Glutamatergic neuron (in vitro differentiated cells): ENCODE results near the gene TRA2A. TPM values are rescaled to one million over a fixed set of nuclear protein-coding genes. Genes with fewer than 3 reads are reported as not detected.

Source experiments
- DNase-seq: peaks from one replicate; pipeline ENCODE4 v3.0.0; 2022
- H3K27ac Mint-ChIP-seq: one replicate; pipeline ENCODE4 v1.8.0; 2020; ENCODE audit warnings: mild to moderate bottlenecking, mixed read lengths, inconsistent platforms; ENCODE audit not compliant: unreplicated experiment
- H3K27me3 Mint-ChIP-seq: one replicate; pipeline ENCODE4 v1.8.0; 2020; ENCODE audit warnings: mild to moderate bottlenecking, moderate library complexity, mixed read lengths, inconsistent platforms; ENCODE audit not compliant: unreplicated experiment
- H3K36me3 Mint-ChIP-seq: one replicate; pipeline ENCODE4 v1.8.0; 2020; ENCODE audit warnings: mild to moderate bottlenecking, mixed read lengths, inconsistent platforms; ENCODE audit not compliant: unreplicated experiment
- H3K4me1 Mint-ChIP-seq: one replicate; pipeline ENCODE4 v1.8.0; 2020; ENCODE audit warnings: mild to moderate bottlenecking, low read depth, mixed read lengths, inconsistent platforms; ENCODE audit not compliant: unreplicated experiment
- H3K4me3 Mint-ChIP-seq: one replicate; pipeline ENCODE4 v1.8.0; 2020; ENCODE audit warnings: mild to moderate bottlenecking, mixed read lengths, inconsistent platforms; ENCODE audit not compliant: unreplicated experiment
- H3K9me3 Mint-ChIP-seq: one replicate; pipeline ENCODE4 v1.8.0; 2020; ENCODE audit warnings: mild to moderate bottlenecking, moderate library complexity, mixed read lengths, inconsistent platforms; ENCODE audit not compliant: unreplicated experiment
- CTCF ChIP-seq: fragments of 200-600 bp; sonication (generic); IDR thresholded peaks from one replicate; pipeline ENCODE4 v1.5.0; 2021; ENCODE audit not compliant: partially characterized antibody, unreplicated experiment
- long read RNA-seq: library from polyadenylated mRNA; unstranded; transcript quantifications from one replicate; pipeline ENCODE4 v2.0.0, GENCODE V29; 2020; ENCODE audit not compliant: unreplicated experiment
- total RNA-seq: library from RNA; stranded (reverse); fragmentation: NEBNext Ultra II Directional; extraction: Animal tissue kit (Norgen Biotek cat#: 25700); gene quantifications from one replicate; pipeline ENCODE4 v1.2.1, GENCODE V29; 2021; ENCODE audit not compliant: unreplicated experiment

TRA2A gene
- total RNA-seq, result 108 TPM
- long read RNA-seq, transcript TRA2A-201 (8 exons, 1,845 nt), result major isoform, 15 of 38 reads
- long read RNA-seq, partial matches to known transcripts, result 13 of 38 reads
- long read RNA-seq, other reads (novel, unspliced or antisense), result 7 of 38 reads

GRCh38 chr7:23531794-23532489 lies at the start of gene TRA2A:
TRA2A (minus strand) TSS chr7:23531981; CDS start chr7:23531824, 157 bp downstream.
- Mint-ChIP-seq H3K27me3 (peaks cover 10% of the 10 kb centered on the region), H3K36me3 (no peaks in the 10 kb centered on the region), H3K4me1 (peaks cover 17% of the 10 kb centered on the region), H3K27ac (peak within 1 kb of the TSS; percentile 100), H3K9me3 (peaks cover 9% of the 10 kb centered on the region), H3K4me3 (peak within 1 kb of the TSS; percentile 99)
- TF ChIP-seq CTCF, result no peak
- peak; percentile 99 for DNase-seq

GRCh38 chr7:23570592-23571200 lies 38.9 kb upstream of the TRA2A start:
- DNase-seq, result peak; percentile 75
- H3K4me3 Mint-ChIP-seq, result no peak overlapping the region
- H3K36me3 Mint-ChIP-seq, result no peaks in the 10 kb centered on the region
- H3K27ac Mint-ChIP-seq, result no peak overlapping the region
- H3K9me3 Mint-ChIP-seq, result no peaks in the 10 kb centered on the region
- no peaks in the 10 kb centered on the region for H3K27me3 Mint-ChIP-seq
- peak; percentile 63 for TF ChIP-seq CTCF
- no peaks in the 10 kb centered on the region for H3K4me1 Mint-ChIP-seq

- TF ChIP-seq CTCF, result no peak
- H3K36me3 Mint-ChIP-seq, result no peaks in the 10 kb centered on the region
- DNase-seq, result no peak
- H3K27ac Mint-ChIP-seq, result no peak overlapping the region
- peaks cover 3% of the 10 kb centered on the region for H3K27me3 Mint-ChIP-seq
- no peaks in the 10 kb centered on the region for H3K4me1 Mint-ChIP-seq
- no peak overlapping the region for H3K4me3 Mint-ChIP-seq
- H3K9me3 Mint-ChIP-seq, result no peaks in the 10 kb centered on the region
Measured at GRCh38 chr7:23558303-23558702, 26.5 kb upstream of the TRA2A start.

GRCh38 chr7:23547662-23548061 lies 15.9 kb upstream of the TRA2A start:
- Mint-ChIP-seq H3K9me3 (no peaks in the 10 kb centered on the region), H3K27me3 (no peaks in the 10 kb centered on the region), H3K4me1 (no peaks in the 10 kb centered on the region), H3K4me3 (no peak overlapping the region), H3K36me3 (no peaks in the 10 kb centered on the region), H3K27ac (no peak overlapping the region)
- TF ChIP-seq CTCF, result no peak
- DNase-seq, result no peak
